CD8-positive, alpha-beta memory T cell (primary cell): ENCODE results near the gene MERTK. TPM values are rescaled to one million over a fixed set of nuclear protein-coding genes. Genes with fewer than 3 reads are reported as not detected.

Experiments
- CTCF ChIA-PET: fragments of 350-600 bp; sonication (Branson Sonifier 250); formaldehyde crosslinking; loops from one replicate; lab custom pipeline; 2021; ENCODE audit warnings: antibody characterized with exemption; lab: Charles Lee
- POLR2A ChIA-PET: fragments of 350-600 bp; sonication (Branson Sonifier 250); formaldehyde crosslinking; loops from one replicate; lab custom pipeline; 2021; ENCODE audit warnings: antibody characterized with exemption; lab: Charles Lee
- DNase-seq, 5 donors: peaks; one replicate each; pipeline versions ENCODE4 v3.0.0 to v3.0.0-alpha.2; 2020 to 2022; ENCODE audit warnings: mixed read lengths in 1 of 5
- H3K27ac ChIP-seq: one replicate; pipeline ENCODE4 v1.7.0; 2013; ENCODE audit warnings: low read depth, mild to moderate bottlenecking, low read length, moderate library complexity
- H3K27me3 ChIP-seq: 2 replicates; pipeline ENCODE4 v1.7.0; 2013; ENCODE audit warnings: low read length, mild to moderate bottlenecking; ENCODE audit not compliant: insufficient read depth, poor library complexity, severe bottlenecking
- H3K36me3 ChIP-seq: 2 replicates; pipeline ENCODE4 v1.7.0; 2013; ENCODE audit warnings: mild to moderate bottlenecking, low read length, moderate library complexity; ENCODE audit not compliant: insufficient read depth
- H3K4me1 ChIP-seq: 2 replicates; pipeline ENCODE4 v1.7.0; 2013; ENCODE audit warnings: mild to moderate bottlenecking, low read length, moderate library complexity; ENCODE audit not compliant: insufficient read depth
- H3K4me3 ChIP-seq: 2 replicates; pipeline ENCODE4 v1.7.0; 2013; ENCODE audit warnings: mild to moderate bottlenecking, low read length
- H3K9me3 ChIP-seq: 2 replicates; pipeline ENCODE4 v1.7.0; 2013; ENCODE audit warnings: mild to moderate bottlenecking, low read length
- H3K27ac Mint-ChIP-seq, 8 donors: one replicate each; pipeline ENCODE4 v1.8.0; 2020 to 2021; ENCODE audit warnings: mixed read lengths in 8 of 8, mild to moderate bottlenecking in 6 of 8, inconsistent platforms in 3 of 8, moderate library complexity in 3 of 8
- H3K27me3 Mint-ChIP-seq, 2 donors: one replicate each; pipeline ENCODE4 v1.8.0; 2020 to 2021; ENCODE audit warnings: mixed read lengths in 2 of 2, mild to moderate bottlenecking in 1 of 2, moderate library complexity in 1 of 2
- H3K36me3 Mint-ChIP-seq, 3 donors: one replicate each; pipeline ENCODE4 v1.8.0; 2020 to 2021; ENCODE audit warnings: mixed read lengths in 3 of 3, inconsistent platforms in 1 of 3, mild to moderate bottlenecking in 1 of 3
- H3K4me1 Mint-ChIP-seq, 3 donors: one replicate each; pipeline ENCODE4 v1.8.0; 2020 to 2021; ENCODE audit warnings: mixed read lengths in 3 of 3, inconsistent platforms in 1 of 3, mild to moderate bottlenecking in 1 of 3
- H3K4me3 Mint-ChIP-seq, 7 donors: one replicate each; pipeline ENCODE4 v1.8.0; 2020 to 2021; ENCODE audit warnings: mixed read lengths in 7 of 7, mild to moderate bottlenecking in 6 of 7, moderate library complexity in 4 of 7, inconsistent platforms in 2 of 7
- H3K9me3 Mint-ChIP-seq, 5 donors: one replicate each; pipeline ENCODE4 v1.8.0; 2020 to 2022; ENCODE audit warnings: mixed read lengths in 5 of 5, mild to moderate bottlenecking in 3 of 5, moderate library complexity in 2 of 5, inconsistent platforms in 1 of 5
- polyA plus RNA-seq: library from polyadenylated mRNA; unstranded; fragments of 300-500 nt; fragmentation: Illumina TruSeq; gene quantifications from one replicate; pipeline ENCODE4 v1.2.3, GENCODE V29; 2021
- total RNA-seq, 2 experiments: library from RNA; stranded (reverse); gene quantifications; one replicate each; pipeline ENCODE4 v1.2.3, GENCODE V29; 2021

The MERTK gene
- total and polyA plus RNA-seq, 3 experiments from 2014 or later: 0.14 to 0.88 (median 0.75) TPM

DNA sequence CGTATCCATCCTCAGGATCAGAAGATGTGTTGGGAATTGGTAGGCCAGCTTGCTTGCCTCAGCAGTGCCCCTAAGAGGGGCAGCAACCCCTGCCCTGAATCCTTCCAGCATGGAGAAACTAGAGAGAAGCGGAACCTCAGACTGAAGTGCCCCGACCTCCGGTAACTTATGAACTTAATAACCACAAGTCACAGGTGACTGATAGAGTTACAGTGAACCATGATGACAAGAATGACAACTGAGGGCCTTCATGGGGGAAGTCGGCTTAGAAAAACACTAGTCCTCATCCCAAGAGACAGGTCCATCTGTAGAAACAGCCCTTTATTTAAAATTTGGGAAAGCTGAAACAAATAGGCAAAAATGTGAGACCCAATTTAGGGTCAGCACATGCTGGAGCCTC, 114.1 kb downstream of the MERTK start:
- no peak overlapping the region for H3K27ac Mint-ChIP-seq
- peaks cover 0 to 3% (median 0%) of the 10 kb centered on the region in 5 donors for H3K9me3 Mint-ChIP-seq
- ChIA-PET POLR2A (no interaction called here), CTCF (no interaction called here)
- H3K27ac ChIP-seq: no peak overlapping the region
- no peaks in the 10 kb centered on the region for H3K4me1 Mint-ChIP-seq
- peaks cover 4 to 30% of the 10 kb centered on the region in 2 donors for H3K27me3 Mint-ChIP-seq
- no peak overlapping the region for H3K4me3 ChIP-seq
- H3K36me3 ChIP-seq: no peaks in the 10 kb centered on the region
- H3K27me3 ChIP-seq: no peaks in the 10 kb centered on the region
- DNase-seq: no peak
- no peaks in the 10 kb centered on the region for H3K4me1 ChIP-seq
- no peak overlapping the region for H3K4me3 Mint-ChIP-seq
- H3K36me3 Mint-ChIP-seq: no peaks in the 10 kb centered on the region
- H3K9me3 ChIP-seq: no peaks in the 10 kb centered on the region

DNA sequence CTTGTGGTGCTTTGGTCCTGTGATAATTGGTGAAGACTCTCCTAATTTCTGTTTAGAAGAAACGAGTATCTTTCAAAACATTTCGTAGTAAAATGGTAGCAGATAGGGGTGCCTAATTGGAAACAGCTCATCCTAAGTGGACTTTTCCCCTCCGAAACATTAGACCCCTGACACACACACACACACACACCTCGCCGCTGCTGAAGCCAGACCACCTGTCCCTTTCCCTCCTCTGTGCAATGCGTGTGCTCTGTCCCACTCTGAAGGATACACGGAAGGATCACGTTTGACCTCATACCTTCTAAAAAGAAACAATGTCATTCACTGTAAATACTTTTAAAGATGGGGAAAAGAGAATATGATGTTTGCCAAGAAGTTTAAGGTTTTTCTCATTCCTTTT, 120.4 kb downstream of the MERTK start:
- no peak for DNase-seq
- Mint-ChIP-seq H3K4me1 (no peaks in the 10 kb centered on the region), H3K9me3 (peaks cover 0 to 3% (median 0%) of the 10 kb centered on the region in 5 donors), H3K4me3 (no peak overlapping the region), H3K27me3 (peaks cover 6 to 46% of the 10 kb centered on the region in 2 donors), H3K27ac (no peak overlapping the region), H3K36me3 (no peaks in the 10 kb centered on the region)
- no peaks in the 10 kb centered on the region for H3K9me3 ChIP-seq
- H3K27me3 ChIP-seq: no peaks in the 10 kb centered on the region
- ChIA-PET CTCF (no interaction called here), POLR2A (no interaction called here)
- H3K4me1 ChIP-seq: no peaks in the 10 kb centered on the region
- no peaks in the 10 kb centered on the region for H3K36me3 ChIP-seq
- H3K4me3 ChIP-seq: no peak overlapping the region
- H3K27ac ChIP-seq: no peak overlapping the region

DNA sequence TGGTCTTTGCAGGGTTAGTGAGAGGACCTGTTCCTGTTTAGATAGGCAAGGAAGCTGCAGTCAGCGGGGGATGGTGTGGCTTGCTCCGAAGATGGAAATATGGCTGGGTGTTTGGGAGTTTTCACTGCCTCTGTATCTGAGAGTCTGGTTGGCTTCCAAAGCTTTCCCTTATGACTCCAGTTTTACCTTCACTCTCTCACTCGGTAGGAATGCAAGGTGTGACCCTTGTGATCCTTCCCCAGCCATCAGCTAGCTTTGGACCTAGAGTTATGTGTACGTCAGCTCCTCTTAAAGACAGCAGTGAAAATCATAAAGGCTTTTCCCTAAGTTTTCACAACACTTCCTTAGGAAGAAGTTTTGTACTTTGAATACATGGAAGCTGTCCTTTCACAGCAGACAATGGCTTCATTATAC, 121.2 kb downstream of the MERTK start:
- no peaks in the 10 kb centered on the region for H3K4me1 ChIP-seq
- Mint-ChIP-seq H3K4me1 (no peaks in the 10 kb centered on the region), H3K36me3 (no peaks in the 10 kb centered on the region), H3K9me3 (peaks cover 0 to 3% (median 0%) of the 10 kb centered on the region in 5 donors), H3K4me3 (no peak overlapping the region), H3K27me3 (peaks cover 6 to 46% of the 10 kb centered on the region in 2 donors), H3K27ac (no peak overlapping the region)
- H3K9me3 ChIP-seq: no peaks in the 10 kb centered on the region
- POLR2A ChIA-PET: no interaction called here
- CTCF ChIA-PET: no interaction called here
- no peak for DNase-seq
- no peak overlapping the region for H3K4me3 ChIP-seq
- H3K27ac ChIP-seq: no peak overlapping the region
- no peaks in the 10 kb centered on the region for H3K36me3 ChIP-seq
- H3K27me3 ChIP-seq: no peaks in the 10 kb centered on the region

DNA sequence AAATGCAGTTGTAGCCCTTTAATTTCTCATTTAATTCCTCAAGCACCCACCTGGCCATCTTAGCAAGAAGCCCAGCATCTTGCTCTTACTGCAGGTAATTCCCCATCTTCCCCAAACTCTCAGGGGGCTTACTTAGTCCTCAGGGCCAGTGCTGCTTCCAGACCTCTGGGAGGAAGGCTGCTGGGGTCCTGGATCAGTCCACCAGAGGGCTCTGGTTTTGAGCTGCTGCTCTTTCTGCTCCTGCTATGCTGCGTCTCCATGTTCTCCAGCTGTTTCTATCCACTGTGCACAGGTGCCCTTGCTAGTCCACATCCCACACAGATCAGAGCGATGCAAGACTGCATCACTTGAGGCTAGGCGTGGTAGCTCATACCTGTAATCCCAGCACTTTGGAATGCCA, 122.2 kb downstream of the MERTK start:
- CTCF ChIA-PET: no interaction called here
- H3K27ac Mint-ChIP-seq: no peak overlapping the region
- DNase-seq: no peak
- no peaks in the 10 kb centered on the region for H3K36me3 ChIP-seq
- no peak overlapping the region for H3K4me3 ChIP-seq
- H3K4me1 Mint-ChIP-seq: no peaks in the 10 kb centered on the region
- no peaks in the 10 kb centered on the region for H3K9me3 ChIP-seq
- H3K4me1 ChIP-seq: no peaks in the 10 kb centered on the region
- H3K27ac ChIP-seq: no peak overlapping the region
- peaks cover 0 to 3% (median 0%) of the 10 kb centered on the region in 5 donors for H3K9me3 Mint-ChIP-seq
- peaks cover 6 to 38% of the 10 kb centered on the region in 2 donors for H3K27me3 Mint-ChIP-seq
- no peak overlapping the region for H3K4me3 Mint-ChIP-seq
- H3K36me3 Mint-ChIP-seq: no peaks in the 10 kb centered on the region
- H3K27me3 ChIP-seq: no peaks in the 10 kb centered on the region
- POLR2A ChIA-PET: no interaction called here

DNA sequence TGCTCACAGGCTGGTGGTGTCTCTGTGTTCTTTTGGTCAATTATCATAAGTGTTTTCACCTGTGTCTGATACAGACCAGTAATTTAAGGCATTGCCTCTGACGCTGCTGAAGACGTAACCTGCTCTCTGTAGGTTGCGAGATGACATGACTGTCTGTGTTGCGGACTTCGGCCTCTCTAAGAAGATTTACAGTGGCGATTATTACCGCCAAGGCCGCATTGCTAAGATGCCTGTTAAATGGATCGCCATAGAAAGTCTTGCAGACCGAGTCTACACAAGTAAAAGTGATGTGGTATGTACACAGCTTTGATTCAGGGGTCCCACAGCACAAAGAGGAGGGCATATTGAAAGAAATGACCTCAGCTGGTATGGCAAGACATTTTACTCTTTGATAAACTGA, 122.9 kb downstream of the MERTK start:
- peak overlapping the region in 2 of 8 donors; percentile 6 to 51 for H3K27ac Mint-ChIP-seq
- H3K4me1 Mint-ChIP-seq: no peaks in the 10 kb centered on the region
- Histone ChIP-seq H3K4me1 (no peaks in the 10 kb centered on the region), H3K9me3 (no peaks in the 10 kb centered on the region), H3K27me3 (no peaks in the 10 kb centered on the region), H3K27ac (no peak overlapping the region), H3K36me3 (no peaks in the 10 kb centered on the region), H3K4me3 (no peak overlapping the region)
- no peaks in the 10 kb centered on the region for H3K36me3 Mint-ChIP-seq
- peaks cover 0 to 3% (median 0%) of the 10 kb centered on the region in 5 donors for H3K9me3 Mint-ChIP-seq
- POLR2A ChIA-PET: no interaction called here
- peaks cover 4 to 32% of the 10 kb centered on the region in 2 donors for H3K27me3 Mint-ChIP-seq
- H3K4me3 Mint-ChIP-seq: no peak overlapping the region
- CTCF ChIA-PET: no interaction called here
- no peak for DNase-seq

DNA sequence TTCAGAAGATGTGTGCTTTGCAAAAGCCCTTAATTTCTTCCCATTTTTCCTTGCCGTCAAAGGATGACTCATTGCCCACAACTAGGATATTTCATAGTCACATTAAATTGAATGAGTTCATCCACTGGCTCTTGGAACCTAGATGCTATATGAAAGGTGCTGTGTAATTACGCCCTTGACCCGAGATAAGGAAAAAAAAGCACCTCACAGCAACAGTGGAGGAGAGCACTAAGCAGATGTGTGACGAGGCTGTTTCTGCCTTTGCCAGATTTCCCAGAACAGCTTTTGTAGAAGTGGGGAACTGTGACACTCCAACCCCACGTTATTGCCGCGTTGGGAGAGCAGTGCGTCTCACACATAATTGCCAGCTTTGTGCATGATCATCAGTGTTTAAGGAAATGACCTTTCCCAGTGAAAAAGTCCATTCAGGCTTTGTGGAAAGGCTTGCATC, 123.4 kb downstream of the MERTK start:
- no peak overlapping the region for H3K4me3 Mint-ChIP-seq
- Histone ChIP-seq H3K36me3 (no peaks in the 10 kb centered on the region), H3K4me3 (no peak overlapping the region), H3K27ac (no peak overlapping the region), H3K4me1 (no peaks in the 10 kb centered on the region), H3K9me3 (no peaks in the 10 kb centered on the region), H3K27me3 (no peaks in the 10 kb centered on the region)
- H3K36me3 Mint-ChIP-seq: no peaks in the 10 kb centered on the region
- DNase-seq: no peak
- ChIA-PET CTCF (no interaction called here), POLR2A (no interaction called here)
- no peaks in the 10 kb centered on the region for H3K4me1 Mint-ChIP-seq
- no peak overlapping the region for H3K27ac Mint-ChIP-seq
- H3K9me3 Mint-ChIP-seq: no peaks in the 10 kb centered on the region
- peaks cover 4 to 27% of the 10 kb centered on the region in 2 donors for H3K27me3 Mint-ChIP-seq

DNA sequence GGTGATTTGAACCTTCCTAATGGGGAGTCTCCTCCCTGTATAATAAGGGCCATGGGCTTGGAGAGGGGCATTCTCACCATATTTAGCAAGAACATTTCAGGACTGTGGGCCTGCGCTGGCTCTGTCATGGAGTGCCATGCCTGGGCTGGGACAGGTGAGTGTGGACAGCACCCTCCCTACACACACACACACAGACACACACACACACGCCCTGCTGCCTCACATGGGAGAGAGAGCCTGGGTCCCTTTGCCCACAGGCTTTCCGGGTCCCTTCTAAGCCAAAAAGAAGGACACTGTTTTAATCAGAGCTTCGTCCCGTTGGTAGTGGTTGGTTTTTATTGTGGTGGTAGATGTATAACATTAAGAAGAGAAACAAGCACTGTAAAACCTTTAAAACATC, 125.3 kb downstream of the MERTK start:
- no peak overlapping the region for H3K27ac Mint-ChIP-seq
- H3K36me3 Mint-ChIP-seq: no peaks in the 10 kb centered on the region

DNA sequence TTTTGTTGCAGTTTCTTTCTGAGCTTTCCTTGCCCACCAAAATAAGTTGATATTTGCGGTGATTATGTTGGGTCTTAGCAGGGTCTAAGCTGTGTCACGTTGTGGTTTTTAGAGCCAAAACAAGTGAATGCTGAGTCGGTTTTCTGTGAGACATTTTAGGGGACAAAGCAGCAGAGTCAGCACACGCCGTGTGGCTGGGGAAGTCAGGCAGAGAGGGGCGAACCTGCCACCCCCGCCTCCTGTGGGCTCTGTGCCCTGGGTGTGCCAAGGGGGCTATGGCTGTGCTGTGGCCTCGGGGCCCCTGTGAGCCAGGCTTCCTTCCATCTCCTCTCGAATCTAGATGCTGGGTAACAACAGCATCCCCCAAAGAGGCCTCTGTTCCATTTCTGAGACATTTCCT, 125.8 kb downstream of the MERTK start:
- Mint-ChIP-seq H3K36me3 (no peaks in the 10 kb centered on the region), H3K9me3 (no peaks in the 10 kb centered on the region), H3K27ac (no peak overlapping the region), H3K27me3 (peaks cover 4 to 16% of the 10 kb centered on the region in 2 donors), H3K4me3 (no peak overlapping the region), H3K4me1 (no peaks in the 10 kb centered on the region)
- ChIA-PET POLR2A (no interaction called here), CTCF (no interaction called here)
- DNase-seq: no peak
- no peaks in the 10 kb centered on the region for H3K36me3 ChIP-seq
- no peaks in the 10 kb centered on the region for H3K27me3 ChIP-seq
- no peak overlapping the region for H3K4me3 ChIP-seq
- H3K9me3 ChIP-seq: no peaks in the 10 kb centered on the region
- no peak overlapping the region for H3K27ac ChIP-seq
- H3K4me1 ChIP-seq: no peaks in the 10 kb centered on the region

More for the DNA sequence above, 125.3 kb downstream of the MERTK start:
- ChIA-PET CTCF (no interaction called here), POLR2A (no interaction called here)
- H3K27me3 ChIP-seq: no peaks in the 10 kb centered on the region
- H3K9me3 Mint-ChIP-seq: no peaks in the 10 kb centered on the region
- peaks cover 4 to 18% of the 10 kb centered on the region in 2 donors for H3K27me3 Mint-ChIP-seq
- no peak overlapping the region for H3K27ac ChIP-seq
- H3K4me3 Mint-ChIP-seq: no peak overlapping the region
- DNase-seq: no peak
- no peaks in the 10 kb centered on the region for H3K36me3 ChIP-seq
- no peaks in the 10 kb centered on the region for H3K4me1 Mint-ChIP-seq
- no peak overlapping the region for H3K4me3 ChIP-seq
- H3K9me3 ChIP-seq: no peaks in the 10 kb centered on the region
- no peaks in the 10 kb centered on the region for H3K4me1 ChIP-seq
